Activated effector memory CD4-positive, alpha-beta T cell treated with anti-CD3 and anti-CD28 coated beads, Interleukin-2, amount 50 U/mL, for 16 hours (primary cell): Measurements from ENCODE around the gene TEX48.

ENCODE experiments used
- DNase-seq: peaks from one replicate; pipeline ENCODE4 v3.0.0-alpha.2; 2020

TEX48 gene

DNA sequence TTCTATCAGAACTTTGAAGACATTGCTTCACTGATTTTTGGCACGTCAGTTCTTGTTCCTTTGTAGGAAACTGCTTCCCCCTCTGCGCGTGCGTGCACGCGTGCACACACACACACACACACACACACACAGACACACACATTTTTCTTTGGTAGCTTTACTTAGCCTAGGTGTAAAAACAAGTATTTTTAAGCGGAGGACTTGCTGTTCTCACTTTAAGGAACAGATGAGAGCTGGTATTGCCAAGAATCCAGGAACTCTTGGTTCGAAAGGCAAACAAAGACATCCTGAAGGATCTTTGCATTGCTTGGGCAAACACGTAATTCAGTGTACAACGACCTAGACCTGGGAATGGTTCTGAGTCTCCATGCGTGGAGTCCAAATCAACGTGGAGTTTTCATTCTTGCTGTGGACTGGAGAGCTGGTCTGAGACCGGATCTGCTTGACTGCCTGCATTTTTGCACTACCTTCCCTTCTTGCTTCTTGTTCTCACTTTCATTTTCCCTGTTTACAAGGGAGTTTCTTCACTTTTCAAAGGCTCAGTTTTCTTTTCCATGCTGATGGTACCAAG is 62.7 kb downstream of the TEX48 start:
- DNase-seq: no peak

DNA sequence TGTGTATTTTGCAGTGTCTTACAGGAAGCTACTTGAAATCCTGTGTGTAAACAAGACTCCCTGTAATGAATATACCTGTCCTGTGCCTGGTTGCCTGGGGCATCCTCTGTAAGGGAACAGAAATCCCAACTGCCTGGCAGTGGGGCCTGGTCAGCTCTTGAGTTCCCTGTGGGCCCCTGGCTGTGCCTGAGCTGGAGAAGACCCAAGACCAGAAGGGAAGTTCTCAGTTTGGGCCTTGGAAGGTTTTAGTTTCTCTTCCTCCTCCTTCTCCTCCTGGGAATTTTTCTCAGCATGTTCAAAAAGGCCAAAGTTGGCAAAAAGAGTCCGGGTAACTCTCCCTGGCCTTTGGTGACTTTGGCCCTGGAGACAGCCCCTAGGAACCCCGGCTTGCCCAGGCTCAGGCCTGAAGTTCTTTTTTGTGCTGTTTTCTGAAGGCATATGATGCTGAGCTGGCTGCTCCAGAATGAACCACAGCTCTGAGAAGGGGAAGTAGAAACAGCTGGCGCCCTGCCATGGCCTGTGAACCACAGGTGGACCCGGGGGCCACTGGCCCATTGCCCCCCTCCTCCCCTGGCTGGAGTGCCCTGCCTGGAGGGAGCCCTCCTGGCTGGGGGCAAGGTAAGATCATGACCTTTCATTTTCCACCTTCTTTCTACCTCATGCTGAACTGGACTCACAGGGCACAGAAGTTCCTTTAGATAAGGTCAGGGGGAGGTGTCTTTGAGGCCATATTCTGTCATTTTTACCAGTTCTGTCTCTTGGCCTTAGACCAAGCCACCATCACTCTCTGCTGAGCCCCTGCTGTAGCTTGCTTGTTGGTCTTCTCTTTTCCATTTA is 65.1 kb downstream of the TEX48 start:
- DNase-seq: no peak
